NT2/D1 (cell line): Measurements from ENCODE around the gene SNAI3.

Experiments
- YY1 ChIP-seq: IDR thresholded peaks from 2 replicates; pipeline ENCODE4 v1.6.1; 2011; ENCODE audit not compliant: insufficient read length, insufficient read depth
- ZNF274 ChIP-seq: IDR thresholded peaks from 2 replicates; pipeline ENCODE4 v1.6.1; 2011; ENCODE audit warnings: mild to moderate bottlenecking, low read depth, low read length

- TF ChIP-seq ZNF274 (no peak), YY1 (no peak)
These were observed 26.7 kb upstream of the SNAI3 start for GRCh38 chr16:88713054-88713453.
